Measurements from ENCODE around the gene RTCA. TPM values are rescaled to one million over a fixed set of nuclear protein-coding genes. Genes with fewer than 3 reads are reported as not detected.

The RTCA gene
- 10 to 100 TPM; 15.9 to 29.1 (median 19.4) TPM for total RNA-seq

GRCh38 chr1:100265931-100266740, at the start of gene RTCA:
Gene RTCA, plus strand, starts transcription at chr1:100266216. Its CDS starts 160 bp downstream, at chr1:100266376.
- peak; percentile 99 for ATAC-seq (ENCODE audit: low FRiP score)
- peak; percentile 93 for DNase-seq (ENCODE audit: low spot score)
- no peak for TF ChIP-seq CTCF (IDR thresholded peaks at IDR 0.05)

DNA sequence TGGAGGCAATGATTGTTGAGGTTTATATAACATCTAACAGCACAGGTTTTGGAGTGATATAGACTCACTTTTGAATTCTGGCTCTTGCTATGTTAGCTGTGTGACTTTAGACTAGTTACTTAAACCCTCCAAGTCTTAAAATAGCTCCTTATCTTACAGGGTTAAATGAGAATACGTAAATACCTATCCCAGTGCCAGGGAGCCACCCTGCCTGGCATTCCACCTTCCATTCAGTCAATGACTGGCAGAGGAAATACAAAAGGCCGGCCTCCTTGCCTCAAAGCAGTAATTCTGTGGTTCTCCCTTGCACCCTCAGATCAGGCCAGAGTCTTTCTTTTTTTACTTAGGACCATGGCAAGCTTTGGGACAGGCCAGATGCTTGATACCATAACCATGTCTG, 48.2 kb upstream of the RTCA start:
- no peak for DNase-seq (ENCODE audit: low spot score)
- no peak for ATAC-seq (ENCODE audit: low FRiP score)
- no peak for TF ChIP-seq CTCF (IDR thresholded peaks at IDR 0.05)

- ATAC-seq (ENCODE audit: low FRiP score) (no peak), DNase-seq (ENCODE audit: low spot score) (no peak)
- TF ChIP-seq CTCF (IDR thresholded peaks at IDR 0.05) = no peak
These were observed 46.6 kb upstream of the RTCA start for GRCh38 chr1:100219457-100219856.

GRCh38 chr1:100219883-100220282, 46.1 kb upstream of the RTCA start:
- DNase-seq (ENCODE audit: low spot score) (no peak), ATAC-seq (ENCODE audit: low FRiP score) (no peak)
- TF ChIP-seq CTCF (IDR thresholded peaks at IDR 0.05) = no peak

DNA sequence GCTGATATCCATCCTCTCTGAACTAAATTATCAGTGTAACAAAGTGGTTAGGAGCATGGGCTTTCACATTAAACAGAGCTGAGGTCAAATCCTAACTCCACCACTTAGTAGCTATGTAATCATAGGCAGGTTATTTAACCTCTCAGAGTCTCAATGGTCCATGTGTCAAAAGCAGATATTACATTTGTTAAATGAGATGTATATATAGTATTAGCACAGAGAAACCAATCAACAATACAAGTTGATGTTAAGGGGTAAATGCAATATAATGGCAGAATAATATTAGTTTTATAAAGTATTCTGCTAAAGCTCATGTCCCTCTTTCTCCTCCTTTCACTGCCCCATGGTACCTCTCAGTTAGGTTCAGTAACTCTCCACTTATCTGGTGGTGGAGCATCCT, 43.6 kb upstream of the RTCA start:
- DNase-seq (ENCODE audit: low spot score) (no peak), ATAC-seq (ENCODE audit: low FRiP score) (no peak)
- no peak for TF ChIP-seq CTCF (IDR thresholded peaks at IDR 0.05)

- no peak for TF ChIP-seq CTCF (IDR thresholded peaks at IDR 0.05)
- ATAC-seq (ENCODE audit: low FRiP score) (no peak), DNase-seq (ENCODE audit: low spot score) (no peak)
These were observed 36.2 kb upstream of the RTCA start for GRCh38 chr1:100229681-100230443.

Data from omental fat pad (tissue), 4 donors.